ENCODE data around the gene PLK5. TPM values are rescaled to one million over a fixed set of nuclear protein-coding genes. Genes with fewer than 3 reads are reported as not detected.
"Not testable (repeated sequence)": the region's sequence is repeated elsewhere in the genome, so short reads cannot be mapped to it uniquely, and the experiment has no call there.

PLK5 gene
- polyA plus RNA-seq, 3 donors = 0.20 to 0.46 (median 0.31) TPM

DNA sequence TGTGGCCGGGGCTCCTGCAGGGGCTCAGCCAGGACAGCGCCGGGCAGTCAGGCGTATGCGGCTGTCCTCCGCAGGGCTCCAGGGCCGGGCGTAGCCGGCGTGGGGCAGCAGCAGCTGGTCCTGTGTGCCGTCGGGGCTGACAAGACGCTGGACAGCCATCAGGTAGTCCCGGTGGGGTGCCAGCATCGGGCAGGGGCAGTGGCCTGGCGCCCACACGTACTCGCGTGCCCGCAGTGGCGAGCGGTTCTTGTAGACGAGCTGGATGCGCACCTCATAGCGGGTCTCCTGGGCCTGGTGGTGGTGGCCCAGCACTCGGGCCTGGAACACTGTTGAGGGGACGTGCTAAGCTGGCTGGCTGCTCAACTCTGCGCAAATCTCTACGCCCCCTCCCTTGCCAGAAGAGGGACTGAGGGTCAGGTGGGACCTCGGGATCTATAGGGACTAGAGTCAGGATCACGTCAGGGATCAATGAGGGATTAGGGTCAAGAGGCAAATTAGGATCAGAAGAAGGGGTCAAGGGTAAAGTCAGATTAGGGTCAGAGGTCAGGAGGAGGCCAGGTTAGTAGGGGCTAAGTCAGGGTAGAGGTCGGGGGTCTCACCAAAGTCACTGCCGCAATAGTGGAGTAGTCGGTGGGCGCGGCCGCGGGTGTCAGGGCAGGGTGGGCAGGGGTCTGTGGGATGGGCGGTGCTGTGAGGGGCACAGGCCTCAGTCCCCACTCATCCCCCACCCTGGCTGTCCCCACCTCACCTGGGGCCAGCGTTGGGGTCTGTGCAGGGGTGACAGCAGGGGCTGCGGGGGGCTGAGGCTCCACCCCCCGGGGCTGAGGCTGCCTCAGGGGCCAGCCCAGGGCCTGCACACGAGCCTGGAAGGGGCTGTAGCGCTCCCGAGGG, 17.6 kb upstream of the PLK5 start:
- no peak for DNase-seq

DNA sequence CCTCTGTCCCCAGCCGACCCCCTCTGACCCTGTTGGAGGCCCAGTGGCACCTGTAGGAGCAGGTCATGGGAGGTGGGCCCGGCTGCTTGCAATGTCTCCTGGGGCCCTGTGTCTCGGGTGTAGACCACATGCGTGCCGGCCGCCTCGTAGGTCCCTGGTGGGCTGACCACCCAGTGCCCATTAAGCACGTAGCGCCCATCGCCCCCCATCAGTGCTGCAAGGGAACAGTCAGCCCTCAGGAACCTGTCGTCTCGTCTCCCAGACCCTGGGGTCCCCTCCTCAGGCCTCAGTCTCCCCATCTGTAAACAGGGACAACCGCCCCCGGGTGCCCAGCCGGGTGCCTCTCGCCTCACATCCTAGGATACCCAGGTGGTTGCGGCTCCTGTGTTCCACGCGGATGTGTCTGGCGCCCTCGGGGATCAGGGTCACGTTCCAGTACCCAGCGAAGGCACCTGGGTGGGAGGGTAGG, 16.7 kb upstream of the PLK5 start:
- DNase-seq = no peak

DNA sequence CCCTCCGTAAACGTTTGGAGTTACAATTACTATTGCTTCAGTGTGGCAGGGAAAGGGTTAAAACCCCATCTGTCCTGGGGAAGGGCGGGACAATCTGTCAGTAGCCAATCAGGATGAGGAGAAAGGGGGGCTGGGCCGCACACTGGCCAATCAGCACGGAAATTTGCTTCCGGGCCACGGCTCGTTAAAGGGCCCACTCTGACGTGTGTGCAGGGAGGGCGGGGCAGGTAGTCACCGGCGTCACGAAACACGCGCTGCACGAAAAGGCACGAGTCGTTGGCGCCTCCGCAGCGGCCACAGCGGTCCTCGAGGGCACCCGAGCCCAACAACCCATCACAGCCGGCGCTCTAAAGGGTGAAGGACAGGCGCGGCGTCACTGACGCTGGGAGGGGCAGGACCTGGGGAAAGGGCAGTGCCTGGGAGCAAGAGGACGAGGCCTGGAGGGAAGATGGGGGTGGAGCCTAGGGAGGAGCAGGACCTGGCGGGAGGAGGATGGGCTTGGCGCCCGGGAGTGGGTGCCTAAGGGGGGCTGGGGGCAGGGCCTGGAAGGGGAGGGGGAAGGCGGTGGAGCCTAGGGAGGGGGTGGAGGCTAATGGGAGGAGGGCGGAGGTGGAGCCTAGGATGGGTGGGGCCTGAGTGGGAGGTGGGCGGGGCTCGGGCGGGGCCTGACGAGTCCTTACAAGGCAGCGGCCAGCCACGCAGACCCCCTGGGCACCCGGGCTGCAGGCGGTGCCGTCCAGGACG, 15.9 kb upstream of the PLK5 start:
- DNase-seq = peak; percentile 95

DNA sequence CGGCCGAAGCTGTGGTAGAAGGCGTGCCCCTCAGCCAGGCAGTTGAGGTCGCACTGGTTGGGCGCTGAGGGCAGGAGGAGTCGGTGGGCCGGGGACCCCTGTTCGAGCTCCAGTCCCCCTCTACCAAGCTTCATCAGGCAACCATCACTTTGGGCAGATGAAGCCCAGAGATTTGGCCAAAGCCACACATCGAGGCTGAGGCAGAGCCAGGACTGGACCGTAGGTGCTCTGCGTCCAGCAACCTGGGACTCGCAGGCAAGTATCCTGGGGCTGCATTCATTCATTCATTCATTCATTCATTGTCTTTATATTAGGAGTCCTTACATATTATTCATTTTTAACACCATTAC, 15.4 kb upstream of the PLK5 start:
- no peak for DNase-seq

DNA sequence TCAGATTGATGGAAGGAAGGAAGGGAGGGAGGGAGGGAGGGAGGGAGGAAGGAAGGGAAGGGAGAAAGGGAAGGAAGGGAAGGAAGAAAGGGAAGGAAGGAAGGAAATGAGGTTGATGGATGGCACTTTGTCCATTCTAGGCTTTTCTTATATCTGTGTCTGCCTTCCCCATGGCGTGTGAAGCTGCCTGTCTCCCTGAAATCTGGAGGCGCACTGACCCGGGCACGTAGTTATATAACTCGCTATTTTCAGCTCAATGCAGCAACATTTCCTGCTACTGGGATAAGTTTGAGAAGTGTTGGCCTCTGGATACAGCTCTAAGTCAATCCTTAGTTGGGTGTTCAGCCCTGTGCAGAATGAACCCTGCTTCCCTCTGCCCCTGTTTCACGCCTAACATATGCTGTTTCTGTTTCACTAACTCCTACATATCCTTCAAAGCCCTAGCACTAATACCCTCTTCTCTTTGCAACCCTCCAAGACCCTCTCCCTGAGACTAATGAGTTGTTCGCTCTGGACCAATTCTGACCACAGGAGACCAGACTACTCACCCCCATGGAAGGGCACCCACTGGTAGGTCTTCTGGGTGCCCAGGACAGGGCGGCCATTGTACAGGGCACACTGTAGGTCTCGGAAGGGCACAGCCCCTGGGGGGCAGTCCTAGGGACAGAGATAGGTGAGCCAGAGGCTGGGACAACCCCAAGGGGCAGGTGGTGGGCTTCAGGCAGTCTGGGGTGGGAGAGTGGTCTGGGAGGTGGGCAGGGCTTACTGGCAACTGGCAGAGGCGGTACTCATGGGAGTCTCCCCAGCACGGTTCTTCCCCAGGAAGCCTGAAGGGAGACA, 14.1 kb upstream of the PLK5 start:
- DNase-seq = no peak

DNA sequence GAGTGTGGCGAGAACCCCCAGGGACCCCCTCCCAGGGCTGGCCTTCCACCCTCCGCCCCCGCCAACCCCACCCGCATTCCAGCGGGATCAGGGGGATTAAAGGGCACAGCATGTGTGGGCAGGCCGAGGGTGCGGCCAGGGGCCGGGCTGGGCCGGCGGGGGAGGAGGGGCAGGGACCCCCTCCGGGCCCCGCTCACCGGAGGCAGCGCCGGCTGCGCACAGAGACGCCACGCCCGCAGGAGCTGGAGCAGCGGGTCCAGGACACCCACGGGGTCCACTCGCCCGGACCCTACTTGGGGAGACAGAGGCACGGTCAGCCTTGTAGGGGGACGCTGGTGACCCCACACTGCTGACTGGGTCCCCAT, 13.5 kb upstream of the PLK5 start:
- no peak for DNase-seq

DNA sequence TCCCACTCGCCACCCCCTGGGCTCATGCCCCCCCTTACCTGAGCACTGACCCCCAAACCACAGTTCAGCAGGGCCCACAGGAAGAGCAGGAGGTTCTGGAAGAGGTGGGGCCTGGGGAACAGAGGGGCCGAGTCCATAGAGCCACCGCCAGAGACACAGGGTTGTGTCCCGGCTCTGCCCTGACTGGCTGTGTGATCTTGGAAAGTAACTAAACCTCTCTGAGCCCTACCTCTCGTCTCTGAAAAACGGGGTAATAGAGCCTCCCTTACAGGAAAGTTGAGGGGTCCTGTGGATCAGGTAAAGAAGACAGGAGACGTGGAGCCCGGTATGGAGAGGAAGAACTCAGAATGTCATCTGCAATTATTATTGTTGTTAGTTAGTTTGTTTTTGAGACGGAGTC, 13.1 kb upstream of the PLK5 start:
- no peak for DNase-seq

DNA sequence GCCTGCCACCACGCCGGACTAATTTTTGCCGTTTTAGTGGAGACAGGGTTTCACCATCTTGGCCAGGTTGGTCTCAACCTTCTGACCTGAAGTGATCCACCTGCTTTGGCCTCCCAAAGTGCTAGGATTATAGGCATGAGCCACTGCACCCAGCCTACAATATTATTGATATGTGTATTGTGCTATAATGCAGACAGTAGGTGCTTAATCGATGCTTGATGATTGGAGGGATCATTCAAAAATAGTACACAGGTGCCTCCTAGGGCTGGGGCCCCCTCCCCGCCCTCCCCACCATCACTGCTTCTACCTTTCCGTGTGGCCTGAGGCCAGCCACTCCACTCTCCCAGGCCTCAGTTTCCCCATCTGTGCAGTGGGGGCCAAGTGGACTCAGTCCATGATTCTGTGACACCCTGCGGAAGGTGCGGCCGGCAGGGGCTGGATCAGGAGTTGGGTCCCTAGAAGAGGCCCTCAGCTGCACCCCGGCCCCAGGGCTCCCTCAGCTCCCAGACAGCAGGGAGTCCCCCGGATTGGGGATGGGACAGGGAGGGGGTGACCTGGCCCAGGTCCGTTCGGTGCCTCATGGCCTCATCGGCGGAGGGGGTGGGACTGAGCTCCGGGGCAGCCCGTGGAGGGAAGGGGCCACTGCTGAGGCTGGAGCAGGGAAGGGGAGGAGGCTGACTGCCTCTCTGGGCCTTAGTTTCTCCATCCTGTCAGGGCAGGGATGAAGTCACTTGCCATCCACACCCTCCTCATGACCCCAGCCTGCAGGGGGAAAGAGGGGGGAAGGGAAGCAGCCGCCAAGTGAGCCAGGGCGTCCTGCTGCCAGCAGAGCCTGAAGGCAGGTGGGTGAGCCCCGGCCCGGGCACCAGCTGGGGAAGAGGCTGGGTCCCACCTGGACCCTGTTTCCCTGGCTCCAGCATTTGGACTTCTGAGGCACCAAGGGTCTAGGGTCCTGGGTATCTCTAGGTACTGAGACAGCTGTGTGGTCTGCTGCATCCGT, 12.3 kb upstream of the PLK5 start:
- DNase-seq = no peak

DNA sequence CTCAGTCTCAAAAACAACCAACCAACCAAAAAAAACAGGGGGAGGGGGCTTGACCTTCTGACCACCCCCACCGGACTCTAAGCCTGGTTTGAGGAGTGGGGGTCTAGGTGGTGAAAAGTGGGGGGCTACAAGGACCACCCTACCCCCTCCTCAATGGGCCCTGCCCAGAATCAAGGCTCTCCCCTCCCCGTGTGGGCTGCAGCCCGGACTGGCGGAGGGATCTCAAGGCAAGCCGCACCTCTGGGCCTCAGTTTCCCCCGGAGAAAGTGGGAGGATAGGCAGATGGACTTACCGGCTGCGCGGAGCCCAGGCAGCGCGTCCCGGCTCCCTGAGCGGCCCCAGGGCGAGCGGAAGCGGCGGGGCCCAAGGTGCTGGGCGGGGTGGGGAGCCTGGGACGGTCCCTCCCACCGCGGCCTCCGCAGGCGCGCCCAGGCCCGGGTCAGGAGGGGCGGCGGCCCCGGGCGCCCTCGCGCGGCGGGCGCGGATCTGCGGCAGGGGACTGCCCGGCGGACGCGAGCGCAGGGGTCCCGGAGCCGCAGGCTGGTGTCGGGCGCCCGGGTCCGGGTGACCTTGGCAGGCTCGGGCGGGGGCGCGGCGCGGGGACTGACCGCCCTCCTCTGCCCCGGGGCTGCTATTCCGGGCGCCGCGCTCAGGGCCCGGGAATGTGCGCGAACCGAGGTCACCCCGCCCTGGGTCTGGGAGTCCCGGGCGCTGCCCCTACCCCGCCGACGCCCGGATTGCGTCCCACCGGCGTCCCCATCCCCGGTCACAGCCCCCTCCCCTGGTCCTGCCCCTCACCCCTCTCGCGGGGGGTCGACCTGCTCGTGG, 11.0 kb upstream of the PLK5 start, which contains the start of gene ADAMTSL5:
ADAMTSL5 (minus strand) TSS at position 349 of the 828 bp plus-strand sequence. CDS start 2,076 bp downstream, outside the sequence.
- DNase-seq = no peak

DNA sequence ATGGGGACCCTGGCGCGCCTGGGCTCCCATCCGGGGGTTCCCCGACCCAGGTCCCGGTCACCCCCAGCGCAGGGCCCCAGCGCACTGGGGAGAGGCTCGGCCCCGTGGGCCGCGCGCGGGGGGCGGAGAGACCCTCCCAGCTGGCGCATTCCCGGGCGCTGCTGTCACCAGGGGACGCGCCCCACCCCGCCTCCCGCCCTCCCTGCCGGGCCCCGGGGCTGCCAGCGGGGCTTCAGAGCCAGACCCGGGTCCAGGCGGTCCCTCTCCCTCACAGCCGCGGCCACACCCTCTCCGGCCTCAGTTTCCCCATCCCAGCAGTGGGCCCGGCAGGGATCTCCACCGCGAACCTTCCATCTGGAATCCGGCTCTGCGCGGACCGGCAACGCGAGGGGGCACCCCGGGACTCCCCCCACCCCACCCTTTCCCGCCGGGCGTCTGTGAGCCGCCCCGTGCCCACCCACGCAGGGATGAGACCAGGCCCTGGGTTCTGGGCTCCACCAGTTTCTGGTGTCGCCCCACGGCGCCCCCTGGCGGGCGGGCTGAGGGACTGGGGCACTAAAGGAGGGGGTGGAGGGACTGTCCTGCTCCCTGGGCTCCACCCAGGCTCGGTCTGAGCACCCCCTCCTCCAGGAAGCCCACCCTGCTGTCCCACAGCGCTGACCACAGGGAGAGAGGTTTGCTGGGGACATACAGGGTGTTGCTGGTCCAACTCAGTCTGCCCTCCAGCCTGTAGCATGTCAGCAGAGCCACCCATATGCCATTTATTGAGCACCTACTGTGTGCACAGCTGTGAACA, 10.2 kb upstream of the PLK5 start:
- no peak for DNase-seq

DNA sequence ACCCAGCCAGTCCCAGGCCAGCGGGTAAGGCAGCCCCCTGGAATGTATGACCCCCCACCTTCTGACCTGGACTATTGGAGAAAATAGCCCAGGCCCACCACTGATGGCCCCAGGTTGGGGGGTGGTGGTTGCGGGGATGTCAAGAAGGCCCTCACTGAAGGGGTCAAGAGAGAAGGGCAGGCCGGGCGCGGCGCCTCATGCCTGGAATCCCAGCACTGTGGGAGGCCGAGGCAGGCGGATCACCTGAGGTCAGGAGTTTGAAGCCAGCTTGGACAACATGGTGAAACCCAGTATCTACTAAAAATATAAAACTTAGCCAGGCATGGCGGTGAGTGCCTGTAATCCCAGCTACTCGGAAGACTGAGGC, 9.6 kb upstream of the PLK5 start:
- DNase-seq = no peak

DNA sequence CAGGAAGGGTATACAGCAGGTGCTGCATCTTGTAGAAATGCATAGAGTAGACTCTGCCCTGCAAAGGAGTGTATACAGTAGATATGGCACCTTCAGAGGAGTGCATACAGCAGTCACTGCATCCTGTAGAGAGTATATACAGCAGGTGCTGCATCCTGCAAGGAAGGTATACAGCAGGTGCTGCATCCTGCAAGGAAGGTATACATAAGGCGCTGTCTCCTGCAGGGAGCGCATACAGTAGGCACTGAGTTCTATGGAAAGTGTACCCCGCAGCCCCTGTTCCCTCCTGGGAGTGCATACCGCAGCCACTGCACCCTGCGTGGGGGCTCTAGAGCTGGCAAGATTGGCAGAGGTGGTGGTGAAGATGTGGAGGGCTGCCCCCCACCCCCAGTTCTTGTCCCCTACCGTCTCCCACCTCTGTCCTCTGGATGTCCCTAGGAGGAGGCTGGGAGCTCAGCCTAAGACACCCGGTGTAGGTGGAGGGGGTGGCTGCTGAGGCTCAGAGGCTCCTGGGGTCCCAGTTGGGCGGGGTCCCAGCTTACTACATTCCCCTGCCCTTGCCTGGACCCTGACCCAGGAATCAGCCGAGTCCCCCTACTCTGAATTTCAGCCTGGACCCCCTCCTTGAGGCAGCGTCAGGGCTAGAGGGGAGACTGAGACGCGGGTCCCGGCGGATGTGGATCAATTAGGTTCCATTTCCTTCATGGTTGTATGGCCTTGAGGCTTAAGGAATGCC, 8.7 kb upstream of the PLK5 start:
- no peak for DNase-seq

DNA sequence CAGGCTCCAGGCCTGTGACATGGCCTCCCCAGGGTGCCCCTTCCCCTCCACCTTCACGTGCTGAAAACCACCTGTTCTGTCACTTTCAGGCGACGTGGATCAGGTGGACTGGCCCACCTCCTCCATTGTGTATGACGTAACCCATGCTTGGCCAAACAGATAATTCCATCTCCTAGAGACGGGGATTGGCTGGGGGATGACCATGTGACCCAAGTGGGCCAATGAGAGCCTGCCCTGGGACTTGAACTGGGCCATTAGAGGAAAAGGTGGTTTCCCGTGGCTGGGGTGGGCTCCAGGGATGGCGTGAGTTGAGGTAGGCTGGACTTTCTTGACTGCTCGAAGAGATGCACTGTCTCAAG, 7.5 kb upstream of the PLK5 start:
- DNase-seq = no peak

DNA sequence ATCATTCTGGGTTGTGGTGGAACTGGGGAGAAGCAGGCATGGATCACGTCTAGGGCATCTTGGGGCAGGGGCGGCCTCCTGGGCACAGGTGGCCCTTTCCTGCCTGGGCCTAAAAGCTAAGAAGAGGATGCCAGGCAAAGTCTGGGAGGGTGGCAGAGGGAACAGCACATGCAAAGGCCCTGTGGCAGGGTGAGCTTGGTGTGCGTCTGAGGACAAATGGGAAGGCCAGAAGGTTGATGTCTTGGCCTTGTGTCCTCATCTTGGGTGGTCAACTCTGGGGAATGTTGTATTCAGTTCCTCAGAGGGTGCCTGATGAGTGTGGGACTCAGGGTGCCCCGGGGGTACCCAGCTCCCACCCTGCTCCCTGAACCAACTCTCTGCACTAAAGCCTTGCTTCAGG, 5.4 kb upstream of the PLK5 start:
- no peak for DNase-seq

DNA sequence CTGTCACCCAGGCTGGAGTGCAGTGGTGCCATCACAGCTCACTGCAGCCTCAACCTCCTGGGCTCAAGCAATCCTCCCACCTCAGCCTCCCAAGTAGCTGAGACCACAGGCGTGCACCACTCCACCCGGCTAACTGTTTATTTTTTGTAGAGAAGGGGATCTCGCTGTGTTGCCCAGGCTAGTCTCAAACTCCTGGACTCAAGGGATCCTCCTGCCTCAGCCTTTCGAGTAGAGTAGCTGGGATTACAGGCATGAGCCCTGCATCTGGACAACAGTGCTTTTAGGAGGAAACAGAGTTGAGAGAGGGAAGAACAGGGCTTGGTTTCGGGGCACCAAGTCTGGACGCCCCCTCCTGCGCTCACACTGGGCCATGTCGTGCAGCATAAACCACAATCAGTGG, 4.1 kb upstream of the PLK5 start:
- not testable (repeated sequence) for DNase-seq

DNA sequence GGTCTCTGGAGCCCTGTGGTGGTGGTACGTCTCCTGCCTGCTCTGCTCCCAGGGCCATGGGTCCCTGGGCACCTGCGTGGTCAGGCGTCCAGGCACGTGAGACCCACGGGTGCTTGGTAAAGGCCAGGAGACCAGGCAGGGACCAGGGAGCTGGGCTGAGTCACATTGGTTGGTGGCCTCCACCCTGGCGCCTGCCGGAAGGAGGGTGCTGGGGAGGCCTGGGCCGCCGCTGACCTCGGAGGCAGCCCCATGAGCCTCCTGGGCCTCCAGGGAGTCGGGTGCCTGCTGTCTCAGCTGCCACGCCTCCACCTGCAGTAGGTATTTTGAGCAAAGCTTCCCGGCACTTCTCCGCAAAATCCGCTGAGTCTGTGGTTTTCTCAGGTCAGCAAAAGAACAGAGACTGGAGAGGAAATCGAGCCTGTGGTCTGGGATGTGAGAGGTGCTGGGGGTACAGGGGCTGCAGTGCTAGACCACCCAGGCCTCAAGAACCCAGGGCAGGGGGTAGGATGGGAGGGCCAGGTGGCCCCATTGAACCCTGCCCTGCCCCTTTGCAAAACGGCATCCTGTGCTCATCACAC, 3.6 kb upstream of the PLK5 start:
- DNase-seq = no peak

DNA sequence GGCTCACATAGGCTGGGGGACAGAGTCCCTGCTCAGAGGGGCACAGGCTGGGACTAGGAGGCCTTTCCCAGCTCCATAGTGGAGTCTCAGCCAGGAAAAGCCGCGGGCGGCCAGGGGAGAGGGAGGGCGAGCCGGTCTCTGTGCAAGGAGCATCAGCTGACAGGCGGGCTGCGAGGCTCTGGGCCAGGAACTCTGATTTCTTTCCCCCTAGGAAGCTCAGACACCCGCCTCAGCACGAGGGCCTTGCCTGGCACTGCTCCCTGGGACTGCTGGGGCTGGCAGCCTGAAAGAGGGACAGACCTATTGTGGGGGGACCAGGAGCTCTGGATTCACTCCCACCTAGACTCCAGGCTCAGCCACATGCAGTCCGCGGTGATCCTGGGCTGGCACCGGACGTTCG, 2.2 kb upstream of the PLK5 start:
- DNase-seq = no peak

DNA sequence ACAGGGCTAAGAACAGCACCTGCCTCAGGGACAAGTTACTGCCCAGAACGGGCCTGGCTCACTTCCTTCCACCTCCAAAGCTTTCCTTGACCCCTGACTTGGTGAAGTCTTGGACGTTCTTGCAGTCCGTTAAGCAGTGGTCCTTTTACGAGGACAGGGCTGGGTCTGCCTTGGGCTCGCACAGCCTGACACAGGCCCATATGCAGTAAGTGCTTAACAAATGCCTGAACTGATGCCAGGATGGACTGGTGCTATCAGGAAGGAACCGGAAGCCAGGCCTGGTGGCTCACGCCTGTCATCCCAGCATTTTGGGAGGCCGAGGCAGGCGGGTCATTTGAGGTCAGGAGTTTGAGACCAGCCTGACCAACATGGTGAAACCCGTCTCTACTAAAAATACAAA, 1.8 kb upstream of the PLK5 start:
- no peak for DNase-seq
